Measurements from ENCODE around the gene BAG2.

The BAG2 gene

GRCh38 chr6:57224769-57225515 is 52.8 kb downstream of the BAG2 start:
- no peak overlapping the region for H3K4me3 ChIP-seq (ENCODE audit: low read length)

GRCh38 chr6:57226221-57226620 is 54.1 kb downstream of the BAG2 start:
- peaks cover 10% of the 10 kb centered on the region for H3K27me3 ChIP-seq (ENCODE audit: control insufficient read depth, insufficient read depth, low read length)
- no peaks in the 10 kb centered on the region for H3K9me3 ChIP-seq (ENCODE audit: control insufficient read depth, low read depth, low read length)
- no peaks in the 10 kb centered on the region for H3K36me3 ChIP-seq (ENCODE audit: control insufficient read depth, low read depth, low read length)
- H3K4me1 ChIP-seq (ENCODE audit: control insufficient read depth, low read depth, low read length), result peaks cover 4% of the 10 kb centered on the region
- no peak overlapping the region for H3K9ac ChIP-seq (ENCODE audit: low read length)
- no peak overlapping the region for H3K27ac ChIP-seq (ENCODE audit: low read length)
- H3K4me3 ChIP-seq (ENCODE audit: low read length), result no peak overlapping the region

More at GRCh38 chr6:57224769-57225515, 52.8 kb downstream of the BAG2 start:
- peaks cover 10% of the 10 kb centered on the region for H3K27me3 ChIP-seq (ENCODE audit: control insufficient read depth, insufficient read depth, low read length)
- H3K9ac ChIP-seq (ENCODE audit: low read length), result no peak overlapping the region
- H3K27ac ChIP-seq (ENCODE audit: low read length), result no peak overlapping the region
- no peaks in the 10 kb centered on the region for H3K36me3 ChIP-seq (ENCODE audit: control insufficient read depth, low read depth, low read length)
- peaks cover 4% of the 10 kb centered on the region for H3K4me1 ChIP-seq (ENCODE audit: control insufficient read depth, low read depth, low read length)
- no peaks in the 10 kb centered on the region for H3K9me3 ChIP-seq (ENCODE audit: control insufficient read depth, low read depth, low read length)

Measured in iPS-18a (cell line).